HG03460 (cell line): Measurements from ENCODE around the gene ZNF74.
"Not testable (repeated sequence)": the region's sequence is repeated elsewhere in the genome, so short reads cannot be mapped to it uniquely, and the experiment has no call there.

Source experiments
- ATAC-seq: cut with Tn5 transposase; IDR thresholded peaks from one replicate; pipeline ENCODE4 v1.9.1; 2021; ENCODE audit not compliant: unreplicated experiment

ZNF74 gene

DNA sequence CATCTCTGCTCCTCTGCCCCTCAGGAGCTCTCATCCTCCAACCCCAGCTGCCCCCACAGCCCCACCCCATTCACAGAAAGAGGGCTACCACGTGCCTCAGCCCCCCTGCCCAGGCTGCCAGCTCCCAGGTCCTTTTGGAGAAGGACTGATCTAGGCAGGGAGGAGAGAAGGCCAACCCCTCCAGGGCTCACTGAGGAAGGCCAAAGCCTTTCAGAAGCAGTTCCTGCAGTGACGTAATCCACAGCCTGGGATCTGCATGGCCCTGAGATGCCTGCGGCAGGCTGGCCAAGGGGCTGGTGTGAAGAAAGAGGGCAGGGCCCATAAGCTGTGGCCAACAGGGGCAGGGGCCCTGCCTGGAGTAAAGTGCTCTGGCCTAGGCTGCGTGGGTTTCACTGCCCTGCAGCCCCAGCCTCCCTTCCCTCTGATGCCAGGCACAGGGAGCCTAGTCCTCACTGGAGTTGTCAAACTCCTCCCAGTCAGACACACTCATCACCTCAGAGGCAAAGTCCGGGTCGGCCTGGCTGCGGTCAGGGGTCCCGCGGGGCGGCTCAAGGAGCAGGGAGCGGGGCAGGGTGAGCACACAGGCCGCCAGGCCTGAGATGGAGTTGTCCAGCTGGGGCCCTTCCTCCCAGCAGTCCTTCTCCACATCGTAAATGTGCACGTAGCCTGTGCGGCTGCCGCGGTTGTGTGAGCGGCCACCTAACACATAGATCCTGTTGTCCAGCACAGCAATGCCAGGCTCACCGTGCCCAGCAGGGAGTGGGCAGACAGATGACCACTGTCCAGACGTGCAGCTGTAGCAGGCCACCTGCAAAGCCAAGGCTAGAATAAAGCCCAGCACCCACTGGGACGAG, 47.9 kb downstream of the ZNF74 start:
- no peak for ATAC-seq

DNA sequence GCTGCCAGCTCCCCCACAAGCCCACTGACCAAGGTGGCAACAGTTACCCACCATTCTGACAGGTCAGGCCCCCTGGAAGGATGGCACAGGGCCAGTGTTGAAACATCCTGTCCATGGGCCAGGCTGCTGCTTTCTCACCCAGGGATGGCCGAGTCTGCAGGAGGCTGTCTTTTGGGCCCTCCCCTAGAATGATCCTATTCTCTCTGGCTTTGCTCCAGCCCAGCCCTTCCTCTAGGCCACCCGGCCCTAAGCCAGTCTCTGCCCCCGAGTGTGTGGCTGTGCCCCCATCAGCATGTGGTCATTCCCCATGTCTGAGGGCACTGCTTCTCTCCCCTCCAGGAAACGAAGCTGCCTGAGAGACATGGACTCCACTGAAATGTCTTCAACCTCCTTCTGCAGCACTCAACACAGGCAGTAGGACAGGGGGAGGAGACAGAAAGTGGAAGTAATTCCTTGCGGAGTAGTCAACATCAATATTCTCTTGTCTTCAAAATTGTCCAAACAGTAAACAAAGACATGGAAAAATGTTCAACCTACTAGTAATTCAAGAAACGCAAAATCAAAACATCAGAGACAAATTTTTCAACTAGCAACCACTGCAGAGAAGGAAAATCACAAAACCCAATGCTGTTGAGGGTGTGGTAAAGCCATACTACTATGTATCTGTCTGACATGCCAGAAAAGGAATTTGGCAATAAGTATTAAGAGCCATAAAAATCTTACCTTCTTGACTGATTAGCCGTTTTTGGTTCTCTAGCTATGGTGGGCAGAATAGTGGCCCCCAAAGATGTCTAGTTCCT, 48.7 kb downstream of the ZNF74 start:
- no peak for ATAC-seq

DNA sequence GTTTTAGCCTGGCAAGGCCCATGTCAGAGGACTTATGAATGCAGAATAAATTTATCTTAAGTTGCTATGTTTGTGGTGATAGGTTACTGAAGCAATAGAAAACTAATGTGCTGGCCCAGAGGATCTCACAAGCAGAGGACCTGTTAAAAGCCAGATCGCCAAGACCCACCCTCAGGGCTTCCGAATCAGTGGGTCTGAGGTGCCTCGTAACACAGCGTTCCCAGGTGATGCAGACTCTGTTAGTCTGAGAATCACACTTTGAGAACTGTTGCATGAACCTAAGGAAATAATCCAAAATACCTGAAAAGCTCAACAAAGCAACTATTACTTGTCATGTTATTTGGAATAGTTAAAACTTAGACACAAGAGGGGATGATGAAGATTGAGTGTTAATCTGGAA, 50.4 kb downstream of the ZNF74 start:
- ATAC-seq, result no peak

DNA sequence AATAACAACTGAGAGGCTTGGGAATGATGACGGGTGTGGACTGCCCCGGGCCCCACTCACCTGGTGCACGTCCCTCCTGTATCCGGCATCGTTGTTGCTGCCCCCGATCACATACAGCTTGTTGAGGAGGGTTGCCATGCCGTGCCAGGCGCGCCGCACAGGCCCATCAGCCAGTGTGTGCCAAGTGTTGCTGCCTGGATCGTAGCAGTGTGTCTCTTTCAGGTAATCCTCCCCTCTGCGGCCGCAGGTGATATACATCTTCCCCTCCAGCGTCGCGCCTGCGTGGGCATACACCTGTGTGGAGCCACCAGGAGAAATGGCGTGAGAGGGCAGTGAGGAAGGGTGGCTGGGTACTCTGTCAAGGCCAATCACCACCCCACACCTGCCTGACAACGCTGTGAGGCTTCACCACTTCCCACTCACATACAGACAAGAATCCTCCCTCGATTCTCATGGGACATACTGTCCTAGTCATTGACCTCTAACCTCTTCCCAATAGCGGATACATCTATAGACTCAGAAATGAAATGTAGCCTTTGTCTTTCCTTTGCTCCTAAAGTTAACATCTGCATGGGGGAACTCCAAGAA, 52.5 kb downstream of the ZNF74 start:
- ATAC-seq, result no peak

DNA sequence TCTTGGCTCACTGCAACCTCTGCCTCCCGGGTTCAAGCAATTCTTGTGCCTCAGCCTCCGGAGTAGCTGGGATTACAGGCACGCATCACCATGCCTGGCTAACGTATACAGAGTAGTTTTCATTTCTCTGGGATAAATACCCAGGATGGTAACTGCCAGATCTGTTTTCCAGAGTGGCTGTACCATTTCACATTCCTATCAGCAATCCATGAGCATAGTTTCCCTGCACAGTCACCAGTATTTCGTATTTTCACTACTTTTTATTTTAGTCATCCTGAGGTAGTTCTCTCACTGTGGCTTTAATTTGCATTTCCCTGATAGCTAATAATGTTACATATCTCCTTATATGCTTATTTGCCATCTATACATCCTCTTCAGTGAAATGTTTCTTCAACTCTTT, 54.7 kb downstream of the ZNF74 start:
- no peak for ATAC-seq

DNA sequence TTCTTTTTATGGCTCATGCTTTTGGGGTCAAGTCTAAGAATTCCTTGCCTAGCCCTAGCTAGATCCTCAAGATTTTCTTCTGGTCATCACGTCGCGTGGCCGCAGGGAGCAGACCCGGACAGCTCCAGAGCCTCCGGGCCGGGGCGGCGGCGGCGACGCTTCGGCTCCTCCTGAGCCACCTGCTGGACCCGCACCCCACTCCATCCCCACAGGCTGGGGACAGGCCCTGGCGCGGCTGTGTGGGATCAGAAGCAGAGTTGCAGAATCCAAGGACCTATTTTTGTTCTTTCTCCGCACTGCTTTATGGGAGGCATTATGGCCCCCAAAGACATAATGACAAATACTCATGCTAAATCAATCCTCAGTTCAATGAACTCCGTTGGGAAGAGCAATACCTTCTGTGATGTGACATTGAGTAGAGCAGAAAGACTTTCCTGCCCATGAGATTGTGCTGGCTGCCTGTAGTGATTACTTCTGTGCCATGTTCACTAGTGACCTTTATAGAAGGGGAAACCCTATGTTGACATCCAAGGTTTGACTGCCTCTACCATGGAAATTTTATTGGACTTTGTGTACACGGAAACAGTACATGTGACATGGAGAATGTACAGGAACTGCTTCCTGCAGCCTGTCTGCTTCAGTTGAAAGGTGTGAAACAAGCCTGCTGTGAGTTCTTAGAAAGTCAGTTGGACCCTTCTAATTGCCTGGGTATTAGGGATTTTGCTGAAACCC, 56.0 kb downstream of the ZNF74 start:
- ATAC-seq, result no peak

DNA sequence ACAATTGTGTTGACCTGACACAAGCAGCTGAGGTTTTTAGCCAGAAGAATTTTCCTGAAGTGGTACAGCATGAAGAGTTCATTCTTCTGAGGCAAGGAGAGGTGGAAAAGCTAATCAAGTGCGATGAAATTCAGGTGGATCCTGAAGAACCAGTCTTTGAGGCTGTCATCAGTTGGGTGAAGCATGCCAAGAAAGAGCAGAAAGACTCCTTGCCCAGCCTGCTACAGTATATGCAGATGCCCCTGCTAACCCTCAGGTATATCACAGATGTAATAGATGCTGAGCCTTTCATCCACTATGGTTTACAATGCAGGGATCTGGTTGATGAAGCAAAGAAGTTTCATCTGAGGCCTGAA, 56.6 kb downstream of the ZNF74 start:
- ATAC-seq, result no peak

DNA sequence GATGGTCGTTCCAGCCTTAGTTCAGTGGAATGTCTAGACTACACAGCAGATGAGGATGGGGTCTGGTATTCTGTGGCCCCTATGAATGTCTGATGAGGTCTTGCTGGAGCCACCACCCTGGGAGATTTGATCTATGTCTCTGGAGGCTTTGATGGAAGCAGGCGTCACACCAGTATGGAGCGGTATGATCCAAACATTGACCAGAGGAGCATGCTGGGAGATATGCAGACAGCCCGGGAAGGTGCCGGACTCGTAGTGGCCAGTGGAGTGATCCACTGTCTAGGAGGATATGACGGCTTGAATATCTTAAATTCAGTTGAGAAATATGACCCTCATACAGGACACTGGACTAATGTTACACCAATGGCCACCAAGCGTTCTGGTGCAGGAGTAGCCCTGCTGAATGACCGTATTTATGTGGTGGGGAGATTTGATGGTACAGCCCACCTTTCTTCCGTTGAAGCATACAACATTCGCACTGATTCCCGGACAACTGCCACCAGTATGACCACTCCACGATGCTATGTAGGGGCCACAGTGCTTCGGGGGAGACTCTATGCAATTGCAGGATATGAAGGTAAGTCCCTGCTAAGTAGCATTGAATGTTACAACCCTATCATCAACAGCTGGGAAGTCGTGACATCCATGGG, 57.3 kb downstream of the ZNF74 start:
- not testable (repeated sequence) for ATAC-seq

DNA sequence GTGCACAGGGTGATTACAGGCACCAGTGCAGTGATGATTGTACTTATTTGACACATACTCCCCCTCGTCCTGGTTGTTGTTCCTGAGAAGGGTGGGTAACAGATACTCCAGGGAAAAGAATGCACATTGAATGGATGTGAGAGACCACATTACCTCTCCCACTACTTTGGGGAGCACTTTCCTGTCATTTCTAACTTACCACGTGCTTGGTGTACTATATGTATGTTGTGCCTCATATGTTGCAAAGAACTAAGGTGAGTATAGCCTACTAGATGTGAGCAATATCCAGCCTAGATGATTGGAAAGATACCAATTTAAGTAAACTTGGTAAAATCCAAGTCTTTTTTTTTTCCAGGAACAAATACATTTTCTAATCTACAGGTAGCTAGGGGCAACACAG, 58.0 kb downstream of the ZNF74 start:
- ATAC-seq, result no peak

DNA sequence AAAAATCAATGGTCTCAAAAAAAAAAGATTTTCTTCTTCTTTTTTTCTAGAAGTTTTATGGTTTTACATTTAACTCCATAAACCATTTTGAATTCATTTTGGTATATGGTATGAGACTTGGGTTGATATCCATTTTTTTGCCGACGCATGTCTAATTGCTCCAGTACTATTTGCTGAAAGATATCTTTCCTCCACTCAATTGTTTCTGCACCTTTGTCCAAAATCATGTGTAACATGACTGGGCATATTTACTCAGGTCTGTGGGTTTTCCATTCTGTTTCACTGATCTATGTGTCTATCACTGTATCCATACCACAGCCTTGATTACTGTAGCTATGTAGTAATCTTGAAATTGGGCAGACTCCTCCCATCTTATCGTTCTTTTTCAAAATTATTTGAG, 59.3 kb downstream of the ZNF74 start:
- ATAC-seq, result no peak

DNA sequence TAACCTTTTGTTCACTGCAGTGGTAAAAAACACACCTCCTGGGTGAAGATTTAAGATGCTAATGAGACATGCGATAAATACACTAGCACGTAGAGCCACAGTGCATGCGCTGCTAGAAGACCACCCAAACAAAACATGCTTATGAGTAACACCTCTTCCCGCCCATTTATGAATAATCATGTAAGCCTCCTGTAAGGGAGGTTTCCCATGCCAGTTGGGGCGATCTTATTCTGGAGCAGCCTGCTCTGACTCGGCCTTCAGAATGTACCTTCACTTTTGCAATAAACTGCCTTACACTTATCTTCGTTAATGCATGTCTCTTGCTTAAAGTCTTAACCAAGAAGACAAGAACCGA, 61.7 kb downstream of the ZNF74 start:
- ATAC-seq, result no peak

DNA sequence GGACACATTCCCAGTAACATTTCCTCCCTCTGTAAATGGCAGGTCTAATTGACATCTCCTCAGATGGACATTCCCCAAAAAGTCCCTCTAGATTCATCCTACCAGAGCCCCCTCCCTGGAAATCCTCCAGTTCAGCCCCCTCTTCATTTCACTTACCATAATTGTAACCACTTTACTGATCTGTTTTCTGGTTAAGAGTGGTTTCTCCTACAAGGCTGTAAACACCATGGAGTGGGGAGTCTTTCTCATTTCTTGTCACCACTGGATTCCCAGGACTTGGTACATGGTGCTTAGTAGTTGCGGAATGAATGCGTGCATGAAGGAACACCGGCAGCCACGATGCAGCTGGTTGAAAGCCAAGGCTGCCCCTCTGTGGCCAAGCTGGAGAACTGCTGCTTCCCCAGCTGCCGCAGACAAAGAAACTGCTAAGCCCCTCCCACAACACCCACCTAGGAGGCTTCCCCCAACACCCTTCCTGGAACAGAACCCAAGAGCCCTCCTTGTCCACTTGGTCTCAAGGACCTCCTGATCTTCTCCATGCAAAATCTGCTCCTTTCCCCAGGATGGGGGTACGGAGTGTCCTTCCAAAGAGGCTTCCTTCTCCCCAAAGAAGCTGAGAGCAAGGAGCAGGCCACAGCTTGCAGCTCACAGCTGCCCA, 62.2 kb downstream of the ZNF74 start:
- ATAC-seq, result peak; percentile 62

DNA sequence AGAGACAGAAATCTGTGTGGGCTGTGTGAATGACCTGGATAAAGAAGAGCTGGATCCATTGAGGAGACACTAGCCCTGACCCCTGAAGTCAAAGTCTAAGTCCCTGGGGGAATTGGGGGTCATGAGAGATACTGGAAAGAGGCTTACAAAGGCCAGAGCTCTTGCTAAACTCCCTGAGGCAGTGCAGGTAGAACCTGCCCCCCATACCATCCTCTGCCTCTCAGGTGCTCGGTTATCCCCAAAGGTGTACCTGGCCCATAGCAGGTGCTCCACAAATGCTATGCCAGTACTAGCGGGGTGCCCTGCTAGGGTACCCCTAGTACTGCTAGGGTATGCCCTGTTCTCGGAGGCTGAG, 62.7 kb downstream of the ZNF74 start:
- ATAC-seq, result no peak

DNA sequence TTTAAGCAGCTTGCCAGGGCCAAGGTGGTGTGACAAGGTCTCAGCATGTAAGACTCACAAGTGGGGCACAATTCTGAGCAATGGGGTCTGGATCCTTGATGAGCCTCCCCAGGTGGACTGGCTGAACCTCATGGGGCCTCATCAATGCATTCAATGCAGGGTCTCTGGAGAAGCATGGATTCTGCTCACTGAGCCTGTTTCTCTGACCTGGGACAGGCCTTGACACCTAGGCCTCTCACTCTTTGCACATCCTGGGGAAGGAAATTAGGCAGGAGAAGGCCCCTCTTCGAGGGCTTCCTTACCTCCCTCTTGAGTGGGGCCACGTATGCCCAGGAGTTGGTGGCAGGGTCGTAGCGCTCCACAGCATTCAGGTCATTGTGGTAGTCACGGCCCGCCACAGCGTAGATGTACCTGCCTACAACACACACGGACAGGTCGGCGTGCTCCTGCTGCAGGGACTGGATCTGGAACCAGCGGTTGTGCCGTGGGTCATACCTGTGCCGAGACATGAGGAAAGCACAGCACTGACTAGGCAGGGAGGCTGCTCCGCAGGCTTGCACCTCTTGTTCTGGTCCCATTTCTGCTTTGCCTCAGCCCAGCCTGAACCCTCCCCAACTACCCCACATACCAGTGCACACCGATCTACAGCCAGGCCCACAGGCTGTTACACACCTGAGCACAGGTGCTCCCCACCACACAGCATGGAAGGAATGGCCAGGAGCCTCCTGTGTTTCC, 63.7 kb downstream of the ZNF74 start:
- no peak for ATAC-seq
